ENCODE measurements around the gene POLR2B. TPM values are rescaled to one million over a fixed set of nuclear protein-coding genes. Genes with fewer than 3 reads are reported as not detected.

The POLR2B gene
- total and polyA plus RNA-seq, 4 experiments from 2014 or later: 53.6 to 136 (median 98.1) TPM

GRCh38 chr4:56981795-56982201 is 3.1 kb downstream of the POLR2B start:
- CTCF ChIA-PET (ENCODE audit: partially characterized antibody): no interaction called here
- H3K27ac Mint-ChIP-seq: peak overlapping the region; percentile 30 to 90 (median 75)
- H3K4me3 ChIP-seq (ENCODE audit: low read length in 2 of 2): no peak overlapping the region
- no peak for DNase-seq
- no peak overlapping the region for H3K27ac ChIP-seq (ENCODE audit: low read depth, low read length)
- peaks cover 16 to 45% of the 10 kb centered on the region in 2 donors for H3K36me3 Mint-ChIP-seq
- POLR2A ChIA-PET (ENCODE audit: partially characterized antibody): interaction anchor here (0.6 kb wide), 1 partner anchor 12 kb away, joined by 4 read pairs; no protein-coding TSS in a partner anchor
- H3K4me3 Mint-ChIP-seq: peak overlapping the region; percentile 58 to 100 (median 87)
- no peaks in the 10 kb centered on the region for H3K27me3 ChIP-seq (ENCODE audit: insufficient read depth, low read length)
- H3K4me1 ChIP-seq (ENCODE audit: insufficient read depth, low read length): peaks cover 50% of the 10 kb centered on the region
- intact Hi-C loops (cut with micrococcal nuclease): no loop called here
- no peaks in the 10 kb centered on the region for H3K27me3 Mint-ChIP-seq
- H3K9me3 ChIP-seq (ENCODE audit: control insufficient read depth in 1 of 2, low read length in 2 of 2): no peaks in the 10 kb centered on the region
- no peaks in the 10 kb centered on the region for H3K9me3 Mint-ChIP-seq
- peaks cover 11% of the 10 kb centered on the region for H3K36me3 ChIP-seq (ENCODE audit: insufficient read depth, low read length)
- H3K4me1 Mint-ChIP-seq: peaks cover 35 to 79% (median 49%) of the 10 kb centered on the region in 4 donors

- Mint-ChIP-seq H3K27ac (no peak overlapping the region), H3K4me3 (no peak overlapping the region), H3K36me3 (peaks cover 43 to 66% of the 10 kb centered on the region in 2 donors), H3K4me1 (peaks cover 40 to 68% (median 49%) of the 10 kb centered on the region in 4 donors), H3K9me3 (no peaks in the 10 kb centered on the region), H3K27me3 (no peaks in the 10 kb centered on the region)
- Histone ChIP-seq H3K27me3 (ENCODE audit: insufficient read depth, low read length) (no peaks in the 10 kb centered on the region), H3K27ac (ENCODE audit: low read depth, low read length) (no peak overlapping the region), H3K4me1 (ENCODE audit: insufficient read depth, low read length) (peaks cover 49% of the 10 kb centered on the region), H3K4me3 (ENCODE audit: low read length in 2 of 2) (no peak overlapping the region), H3K9me3 (ENCODE audit: control insufficient read depth in 1 of 2, low read length in 2 of 2) (no peaks in the 10 kb centered on the region), H3K36me3 (ENCODE audit: insufficient read depth, low read length) (peaks cover 45% of the 10 kb centered on the region)
- ChIA-PET POLR2A (ENCODE audit: partially characterized antibody) (no interaction called here), CTCF (ENCODE audit: partially characterized antibody) (no interaction called here)
- DNase-seq: no peak
- intact Hi-C loops (cut with micrococcal nuclease): no loop called here
Observed at GRCh38 chr4:56986192-56986591, 7.5 kb downstream of the POLR2B start.

- no peaks in the 10 kb centered on the region for H3K27me3 ChIP-seq (ENCODE audit: insufficient read depth, low read length)
- Mint-ChIP-seq H3K4me1 (peaks cover 37 to 68% (median 49%) of the 10 kb centered on the region in 4 donors), H3K27ac (no peak overlapping the region), H3K36me3 (peaks cover 51 to 68% of the 10 kb centered on the region in 2 donors), H3K9me3 (no peaks in the 10 kb centered on the region), H3K4me3 (no peak overlapping the region), H3K27me3 (no peaks in the 10 kb centered on the region)
- peaks cover 41% of the 10 kb centered on the region for H3K4me1 ChIP-seq (ENCODE audit: insufficient read depth, low read length)
- no peak overlapping the region for H3K27ac ChIP-seq (ENCODE audit: low read depth, low read length)
- H3K36me3 ChIP-seq (ENCODE audit: insufficient read depth, low read length): peaks cover 52% of the 10 kb centered on the region
- no peak overlapping the region for H3K4me3 ChIP-seq (ENCODE audit: low read length in 2 of 2)
- DNase-seq: no peak
- CTCF ChIA-PET (ENCODE audit: partially characterized antibody): interaction anchor here (2.0 kb wide), 1 partner anchor 9 kb away, joined by 6 read pairs; the partner anchor contains the start of genes NOA1 and POLR2B
- H3K9me3 ChIP-seq (ENCODE audit: control insufficient read depth in 1 of 2, low read length in 2 of 2): no peaks in the 10 kb centered on the region
- intact Hi-C loops (cut with micrococcal nuclease): no loop called here
- POLR2A ChIA-PET (ENCODE audit: partially characterized antibody): no interaction called here
Observed at GRCh38 chr4:56986952-56987351, 8.3 kb downstream of the POLR2B start.

- Histone ChIP-seq H3K9me3 (ENCODE audit: control insufficient read depth in 1 of 2, low read length in 2 of 2) (no peaks in the 10 kb centered on the region), H3K4me3 (ENCODE audit: low read length in 2 of 2) (no peak overlapping the region), H3K27ac (ENCODE audit: low read depth, low read length) (no peak overlapping the region), H3K4me1 (ENCODE audit: insufficient read depth, low read length) (peaks cover 14% of the 10 kb centered on the region), H3K36me3 (ENCODE audit: insufficient read depth, low read length) (peaks cover 73% of the 10 kb centered on the region), H3K27me3 (ENCODE audit: insufficient read depth, low read length) (no peaks in the 10 kb centered on the region)
- ChIA-PET POLR2A (ENCODE audit: partially characterized antibody) (interaction anchor here (1.4 kb wide), 1 partner anchor 12 kb away, joined by 4 read pairs; the partner anchor contains the start of genes NOA1 and POLR2B), CTCF (ENCODE audit: partially characterized antibody) (interaction anchor here (1.4 kb wide), 2 partner anchors 10 to 28 kb away, joined by 3 to 6 read pairs; no protein-coding TSS in a partner anchor)
- no peak overlapping the region for H3K4me3 Mint-ChIP-seq
- peaks cover 66 to 80% of the 10 kb centered on the region in 2 donors for H3K36me3 Mint-ChIP-seq
- DNase-seq: no peak
- peaks cover 27 to 46% (median 37%) of the 10 kb centered on the region in 4 donors for H3K4me1 Mint-ChIP-seq
- intact Hi-C loops (cut with micrococcal nuclease): no loop called here
- H3K27me3 Mint-ChIP-seq: no peaks in the 10 kb centered on the region
- no peaks in the 10 kb centered on the region for H3K9me3 Mint-ChIP-seq
- H3K27ac Mint-ChIP-seq: peak overlapping the region in 1 of 7 donors; percentile 50
Observed at GRCh38 chr4:56990109-56990905, 11.6 kb downstream of the POLR2B start.

GRCh38 chr4:56995525-56995924 is 16.8 kb downstream of the POLR2B start:
- peaks cover 68% of the 10 kb centered on the region for H3K36me3 ChIP-seq (ENCODE audit: insufficient read depth, low read length)

GRCh38 chr4:56999751-57000150 is 21.1 kb downstream of the POLR2B start:
- Histone ChIP-seq H3K27ac (ENCODE audit: low read depth, low read length) (no peak overlapping the region), H3K4me3 (ENCODE audit: low read length in 2 of 2) (no peak overlapping the region), H3K36me3 (ENCODE audit: insufficient read depth, low read length) (peaks cover 55% of the 10 kb centered on the region), H3K4me1 (ENCODE audit: insufficient read depth, low read length) (no peaks in the 10 kb centered on the region), H3K9me3 (ENCODE audit: control insufficient read depth in 1 of 2, low read length in 2 of 2) (no peaks in the 10 kb centered on the region), H3K27me3 (ENCODE audit: insufficient read depth, low read length) (no peaks in the 10 kb centered on the region)
- no peaks in the 10 kb centered on the region for H3K9me3 Mint-ChIP-seq
- CTCF ChIA-PET (ENCODE audit: partially characterized antibody): interaction anchor here (1.4 to 2.1 kb wide), 2 partner anchors 21 to 164 kb away, joined by 4 read pairs; partner anchors contain the start of gene POLR2B
- no peak for DNase-seq
- POLR2A ChIA-PET (ENCODE audit: partially characterized antibody): no interaction called here
- no peaks in the 10 kb centered on the region for H3K27me3 Mint-ChIP-seq
- intact Hi-C loops (cut with micrococcal nuclease): no loop called here
- peaks cover 34 to 67% of the 10 kb centered on the region in 2 donors for H3K36me3 Mint-ChIP-seq
- peak overlapping the region in 1 of 7 donors; percentile 57 for H3K27ac Mint-ChIP-seq
- H3K4me3 Mint-ChIP-seq: no peak overlapping the region
- peaks cover 4 to 12% (median 10%) of the 10 kb centered on the region in 4 donors for H3K4me1 Mint-ChIP-seq

More at GRCh38 chr4:56995525-56995924, 16.8 kb downstream of the POLR2B start:
- no peak for DNase-seq
- Histone ChIP-seq H3K4me3 (ENCODE audit: low read length in 2 of 2) (no peak overlapping the region), H3K27ac (ENCODE audit: low read depth, low read length) (no peak overlapping the region), H3K9me3 (ENCODE audit: control insufficient read depth in 1 of 2, low read length in 2 of 2) (no peaks in the 10 kb centered on the region), H3K27me3 (ENCODE audit: insufficient read depth, low read length) (no peaks in the 10 kb centered on the region), H3K4me1 (ENCODE audit: insufficient read depth, low read length) (peaks cover 5% of the 10 kb centered on the region)
- Mint-ChIP-seq H3K9me3 (no peaks in the 10 kb centered on the region), H3K36me3 (peaks cover 57 to 75% of the 10 kb centered on the region in 2 donors), H3K27ac (no peak overlapping the region), H3K4me3 (no peak overlapping the region), H3K27me3 (no peaks in the 10 kb centered on the region), H3K4me1 (peaks cover 15 to 30% (median 24%) of the 10 kb centered on the region in 4 donors)
- ChIA-PET POLR2A (ENCODE audit: partially characterized antibody) (interaction anchor here (1.9 kb wide), 1 partner anchor 17 kb away, joined by 8 read pairs; the partner anchor contains the start of gene POLR2B), CTCF (ENCODE audit: partially characterized antibody) (no interaction called here)
- intact Hi-C loops (cut with micrococcal nuclease): no loop called here

GRCh38 chr4:57013543-57014120 is 34.9 kb downstream of the POLR2B start:
- intact Hi-C loops (cut with micrococcal nuclease): no loop called here
- Mint-ChIP-seq H3K27me3 (no peaks in the 10 kb centered on the region), H3K9me3 (no peaks in the 10 kb centered on the region), H3K4me1 (peaks cover 4 to 15% (median 5%) of the 10 kb centered on the region in 4 donors), H3K4me3 (no peak overlapping the region), H3K27ac (peak overlapping the region in 1 of 7 donors; percentile 52), H3K36me3 (peaks cover 48 to 64% of the 10 kb centered on the region in 2 donors)
- H3K4me1 ChIP-seq (ENCODE audit: insufficient read depth, low read length): no peaks in the 10 kb centered on the region
- no peak overlapping the region for H3K4me3 ChIP-seq (ENCODE audit: low read length in 2 of 2)
- no peak for DNase-seq
- peaks cover 57% of the 10 kb centered on the region for H3K36me3 ChIP-seq (ENCODE audit: insufficient read depth, low read length)
- H3K9me3 ChIP-seq (ENCODE audit: control insufficient read depth in 1 of 2, low read length in 2 of 2): no peaks in the 10 kb centered on the region
- H3K27me3 ChIP-seq (ENCODE audit: insufficient read depth, low read length): no peaks in the 10 kb centered on the region
- POLR2A ChIA-PET (ENCODE audit: partially characterized antibody): interaction anchor here (0.5 to 2.2 kb wide), 2 partner anchors 26 to 35 kb away, joined by 3 to 8 read pairs; partner anchors contain the start of gene POLR2B
- H3K27ac ChIP-seq (ENCODE audit: low read depth, low read length): no peak overlapping the region
- CTCF ChIA-PET (ENCODE audit: partially characterized antibody): no interaction called here
